Temporal lobe (tissue), 2 donors: ENCODE results near the gene XRCC3. TPM values are rescaled to one million over a fixed set of nuclear protein-coding genes. Genes with fewer than 3 reads are reported as not detected.

ENCODE experiments used
- small RNA-seq: library from RNA; depleted of rRNA; stranded (forward); fragments of <200 nt; gene quantifications from one replicate; pipeline ENCODE3, GENCODE V24; 2014; ENCODE audit warnings: low replicate concordance
- total RNA-seq: library from RNA; depleted of rRNA; stranded (reverse); fragments of >200 nt; gene quantifications from one replicate; pipeline ENCODE4 v1.2.3, GENCODE V29; 2014

Gene XRCC3
- total RNA-seq, 1 donor from 2014 or later: 5.7 TPM

Small RNA genes lying within 50 kb of the gene (small RNA-seq; reads per million reads assigned to genes)
- not detected for gene RF00019

Other genes starting within 250 kb of the XRCC3 start
- 249 TPM for gene CKB, start 192.6 kb downstream of the XRCC3 start, total RNA-seq
- gene TRMT61A, start 186.3 kb downstream of the XRCC3 start, total RNA-seq: 4.7 TPM
- 32.2 TPM for gene BAG5, start 152.8 kb downstream of the XRCC3 start, total RNA-seq
- 26.8 TPM for gene COA8, start 152.5 kb downstream of the XRCC3 start, total RNA-seq
- 412 TPM for gene KLC1, start 86.2 kb downstream of the XRCC3 start, total RNA-seq
- 29.0 TPM for gene ZFYVE21, start 359 bp upstream of the XRCC3 start, total RNA-seq
- gene PPP1R13B, start 132.1 kb upstream of the XRCC3 start, total RNA-seq: 8.6 TPM
- 1.2 TPM for gene TDRD9, start 213.0 kb upstream of the XRCC3 start, total RNA-seq
- gene RD3L, start 227.1 kb upstream of the XRCC3 start, total RNA-seq: not detected